GM12865 (cell line): Measurements from ENCODE around the gene GSN.

Experiments
- DNase-seq: peaks from one replicate; pipeline ENCODE4 v3.0.0; 2010; ENCODE audit warnings: low read depth
- H3K4me3 ChIP-seq: 2 replicates; pipeline ENCODE4 v1.5.1; 2011; ENCODE audit warnings: mild to moderate bottlenecking, low read depth, low read length, control low read depth
- TF ChIP-seq, protein P1 (sequence below): IDR thresholded peaks from 2 replicates; pipeline ENCODE4 v1.5.1; 2011; ENCODE audit warnings: low read length, control low read depth, low read depth, inconsistent platforms; ENCODE audit not compliant: insufficient read depth; ENCODE audit errors: missing control alignments

Gene GSN

DNA sequence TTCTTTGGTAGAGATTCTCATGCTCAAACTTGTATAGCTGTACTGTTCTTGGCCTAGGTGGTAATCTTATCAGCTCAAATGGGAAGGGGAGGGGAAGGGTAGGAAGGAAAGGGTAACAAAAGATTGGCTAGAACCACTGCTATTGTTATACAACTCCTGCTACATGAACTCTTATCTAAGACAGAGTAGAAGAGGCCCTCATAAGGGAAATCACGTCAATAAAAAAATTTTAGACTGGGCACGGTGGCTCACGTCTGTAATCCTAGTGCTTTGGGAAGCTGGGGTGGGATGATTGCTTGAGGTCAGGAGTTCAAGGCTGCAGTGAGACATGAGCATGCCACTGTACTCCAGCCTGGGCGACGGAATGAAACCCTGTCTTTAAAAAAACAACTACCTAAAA is 86.2 kb downstream of the GSN start:
- TF ChIP-seq, protein P1, sequence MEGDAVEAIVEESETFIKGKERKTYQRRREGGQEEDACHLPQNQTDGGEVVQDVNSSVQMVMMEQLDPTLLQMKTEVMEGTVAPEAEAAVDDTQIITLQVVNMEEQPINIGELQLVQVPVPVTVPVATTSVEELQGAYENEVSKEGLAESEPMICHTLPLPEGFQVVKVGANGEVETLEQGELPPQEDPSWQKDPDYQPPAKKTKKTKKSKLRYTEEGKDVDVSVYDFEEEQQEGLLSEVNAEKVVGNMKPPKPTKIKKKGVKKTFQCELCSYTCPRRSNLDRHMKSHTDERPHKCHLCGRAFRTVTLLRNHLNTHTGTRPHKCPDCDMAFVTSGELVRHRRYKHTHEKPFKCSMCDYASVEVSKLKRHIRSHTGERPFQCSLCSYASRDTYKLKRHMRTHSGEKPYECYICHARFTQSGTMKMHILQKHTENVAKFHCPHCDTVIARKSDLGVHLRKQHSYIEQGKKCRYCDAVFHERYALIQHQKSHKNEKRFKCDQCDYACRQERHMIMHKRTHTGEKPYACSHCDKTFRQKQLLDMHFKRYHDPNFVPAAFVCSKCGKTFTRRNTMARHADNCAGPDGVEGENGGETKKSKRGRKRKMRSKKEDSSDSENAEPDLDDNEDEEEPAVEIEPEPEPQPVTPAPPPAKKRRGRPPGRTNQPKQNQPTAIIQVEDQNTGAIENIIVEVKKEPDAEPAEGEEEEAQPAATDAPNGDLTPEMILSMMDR, result no peak
- H3K4me3 ChIP-seq, result no peak overlapping the region
- no peak for DNase-seq

DNA sequence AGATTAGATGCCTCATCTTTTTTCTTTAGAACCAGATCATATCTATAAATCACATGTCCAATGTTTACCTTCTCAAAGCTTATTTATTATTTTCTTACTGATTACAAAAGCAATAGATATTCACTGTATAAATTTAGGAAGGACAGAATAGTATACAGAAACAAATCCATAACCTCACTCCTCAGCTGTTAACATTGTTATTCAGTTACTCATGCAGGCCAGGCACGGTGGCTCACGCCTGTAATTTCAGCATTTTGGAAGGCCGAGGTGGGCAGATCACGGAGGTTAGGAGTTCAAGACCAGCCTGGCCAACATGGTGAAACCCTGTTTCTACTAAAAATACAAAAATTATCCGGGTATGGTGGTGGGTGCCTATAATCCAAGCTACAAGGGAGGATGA is 86.8 kb downstream of the GSN start:
- no peak for DNase-seq
- no peak overlapping the region for H3K4me3 ChIP-seq

DNA sequence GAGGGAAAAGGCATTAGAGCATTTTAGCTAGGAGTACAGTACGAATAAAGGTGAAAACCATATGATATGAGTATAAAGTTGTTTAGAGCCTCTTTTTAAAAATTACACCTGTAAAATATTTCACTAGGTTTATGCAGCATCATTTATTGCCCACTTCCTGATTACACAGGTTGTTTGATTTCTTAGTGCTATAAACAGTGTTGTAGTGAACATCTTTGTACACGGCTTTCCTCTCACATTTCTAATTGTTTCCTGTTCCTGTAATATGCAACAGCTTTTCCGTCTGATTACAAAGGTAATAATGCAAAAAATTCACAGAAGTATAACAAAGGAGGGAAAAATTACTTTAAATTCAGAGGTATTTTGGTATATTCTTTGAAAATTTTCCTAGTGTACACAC is 89.0 kb downstream of the GSN start:
- no peak for DNase-seq
- H3K4me3 ChIP-seq, result no peak overlapping the region
- TF ChIP-seq, protein P1, result no peak

More for the DNA sequence above, 86.8 kb downstream of the GSN start:
- TF ChIP-seq, protein P1, result no peak

DNA sequence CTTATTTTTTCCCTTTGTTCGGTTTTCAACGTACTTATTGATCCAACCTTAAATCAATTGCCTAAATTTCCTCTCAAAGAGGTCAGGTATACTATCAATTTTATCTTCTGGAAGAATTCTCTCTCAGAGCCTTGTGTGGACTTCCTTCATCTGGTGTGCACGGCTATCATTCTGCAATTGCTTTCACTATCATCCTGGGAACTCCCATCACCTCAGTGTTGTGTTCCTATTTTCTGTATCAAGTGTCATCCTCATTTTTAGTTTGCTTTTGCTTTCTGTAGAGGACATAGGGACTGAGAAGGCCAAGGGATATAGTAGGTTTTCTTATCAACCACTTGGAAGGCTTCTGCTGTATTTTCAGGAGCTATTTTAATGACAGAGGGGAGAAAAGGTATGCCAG is 90.8 kb downstream of the GSN start:
- TF ChIP-seq, protein P1, result no peak
- peak; percentile 44 for DNase-seq
- H3K4me3 ChIP-seq, result no peak overlapping the region

DNA sequence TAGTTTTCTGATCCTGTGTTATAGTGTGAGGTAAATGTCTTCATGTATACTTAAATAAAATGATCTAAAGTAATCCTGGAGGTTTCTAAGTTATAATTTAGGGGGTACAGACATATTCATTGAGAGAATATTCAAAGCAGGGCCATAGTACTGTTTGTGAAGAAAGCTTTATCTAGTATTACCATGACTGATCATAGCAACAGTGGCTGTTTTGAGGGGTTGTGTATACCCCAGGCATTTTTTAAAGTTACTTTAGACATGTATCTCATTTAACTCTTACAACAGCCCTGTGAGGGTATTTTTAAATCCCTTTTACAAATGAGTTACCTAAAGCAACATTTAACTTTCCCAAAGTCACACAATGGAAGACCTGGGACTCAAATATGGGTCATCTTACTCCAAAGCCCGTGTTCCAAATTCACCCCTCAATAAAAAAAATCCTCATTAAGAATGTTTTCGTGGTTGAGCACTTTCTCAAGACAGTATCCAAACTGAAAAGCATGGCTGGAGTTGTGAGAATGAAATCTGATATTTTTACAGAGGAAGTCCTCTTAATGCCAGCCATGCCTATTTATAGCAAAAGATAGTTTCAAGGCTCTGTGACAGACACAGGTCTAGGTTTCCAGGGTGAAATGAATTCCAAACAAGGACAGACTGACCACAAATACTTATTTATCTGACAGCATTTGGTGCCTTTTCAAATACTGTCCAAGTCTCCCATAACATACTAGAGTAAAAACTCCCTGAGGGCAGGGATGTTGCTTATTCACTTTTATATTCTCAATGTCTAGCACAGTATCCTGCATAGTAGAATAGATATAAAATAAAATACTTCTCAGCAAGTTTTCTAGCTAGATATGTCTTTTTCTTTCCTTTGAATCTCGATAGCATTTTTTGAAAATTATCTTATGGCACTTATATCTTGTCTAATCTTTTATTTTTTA is 91.7 kb downstream of the GSN start:
- peak; percentile 25 for DNase-seq
- no peak overlapping the region for H3K4me3 ChIP-seq
- TF ChIP-seq, protein P1, result no peak

DNA sequence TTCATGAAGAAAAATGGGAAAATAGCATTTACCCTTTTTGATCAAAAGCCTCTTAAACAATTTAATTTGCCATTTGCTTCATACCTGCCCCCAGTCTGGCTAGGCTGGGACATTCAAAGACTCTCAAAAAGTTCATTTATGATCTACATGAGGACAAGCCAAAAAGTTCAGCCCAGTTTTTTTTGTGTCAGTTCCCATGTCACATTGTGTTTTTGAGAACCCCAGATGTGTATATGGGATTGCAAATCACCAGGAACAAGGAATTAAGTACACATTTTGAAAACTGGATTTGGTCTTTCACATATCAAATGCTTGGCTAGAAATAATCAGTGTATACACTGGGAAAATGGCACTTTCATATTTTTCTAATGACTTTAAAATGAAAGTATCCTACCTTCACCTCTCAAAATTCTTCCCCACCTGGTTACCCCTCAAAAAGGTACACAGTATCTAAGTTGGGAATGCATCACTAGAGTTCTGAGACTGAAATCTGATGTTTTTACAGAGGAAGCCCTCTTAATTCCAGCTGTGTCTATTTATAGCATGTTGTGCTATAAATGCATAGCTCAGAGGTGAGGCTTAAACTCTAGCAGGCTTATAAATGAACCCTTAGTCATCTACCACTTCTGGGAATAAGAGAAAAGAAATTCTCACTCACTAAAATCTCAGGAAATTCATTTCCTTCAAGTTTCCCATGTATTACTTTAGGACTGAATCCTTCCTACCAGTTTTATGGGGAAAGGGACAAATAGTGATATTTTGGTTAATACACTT is 92.8 kb downstream of the GSN start:
- DNase-seq, result no peak
- TF ChIP-seq, protein P1, result no peak
- H3K4me3 ChIP-seq, result no peak overlapping the region
